HepG2 (cell line): ENCODE measurements around the gene JPT1. TPM values are rescaled to one million over a fixed set of nuclear protein-coding genes. Genes with fewer than 3 reads are reported as not detected.

Experiments
- ATRX ChIP-seq: sonication (generic); formaldehyde crosslinking; IDR thresholded peaks from 2 replicates; pipeline ENCODE4 v1.4.0; 2020; ENCODE audit warnings: missing genetic modification reagents, borderline replicate concordance
- CCDC6 ChIP-seq: sonication (generic); formaldehyde crosslinking; IDR thresholded peaks from 2 replicates; pipeline ENCODE4 v1.8.1; 2022; ENCODE audit warnings: mild to moderate bottlenecking, missing genetic modification reagents, moderate library complexity
- CEBPB ChIP-seq: IDR thresholded peaks from 2 replicates; pipeline ENCODE4 v1.6.1; 2011; ENCODE audit warnings: low read depth, low read length, improper control_type of control experiment, borderline replicate concordance
- DPF2 ChIP-seq: sonication (generic); formaldehyde crosslinking; IDR thresholded peaks from 2 replicates; pipeline ENCODE4 v1.4.0; 2020; ENCODE audit warnings: mild to moderate bottlenecking, low read depth, missing genetic modification reagents, borderline replicate concordance
- FOXA3 ChIP-seq: IDR thresholded peaks from 2 replicates; pipeline ENCODE4 v1.6.1; 2016; ENCODE audit warnings: missing genetic modification reagents, missing compliant biosample characterization
- FOXK2 ChIP-seq: fragments of 450-650 bp; IDR thresholded peaks from 2 replicates; pipeline ENCODE4 v1.6.1; 2016
- NR3C1 ChIP-seq: sonication (generic); formaldehyde crosslinking; IDR thresholded peaks from 2 replicates; pipeline ENCODE4 v1.4.0; 2020; ENCODE audit warnings: missing genetic modification reagents
- SMARCC2 ChIP-seq: fragments of 450-650 bp; IDR thresholded peaks from 2 replicates; pipeline ENCODE4 v1.6.1; 2017; ENCODE audit warnings: antibody characterized with exemption, mild to moderate bottlenecking
- TARDBP ChIP-seq: sonication (generic); formaldehyde crosslinking; IDR thresholded peaks from 2 replicates; pipeline ENCODE4 v1.8.0; 2022; ENCODE audit warnings: mild to moderate bottlenecking, missing genetic modification reagents
- TBX2 ChIP-seq: sonication (generic); formaldehyde crosslinking; IDR thresholded peaks from 2 replicates; pipeline ENCODE4 v1.5.0; 2020; ENCODE audit warnings: missing genetic modification reagents, mild to moderate bottlenecking, borderline replicate concordance
- TGIF2 ChIP-seq: IDR thresholded peaks from 2 replicates; pipeline ENCODE4 v1.6.1; 2016; ENCODE audit warnings: control low read depth, missing compliant biosample characterization
- THAP9 ChIP-seq: sonication (generic); formaldehyde crosslinking; IDR thresholded peaks from 2 replicates; pipeline ENCODE4; 2020; ENCODE audit warnings: missing genetic modification reagents, mild to moderate bottlenecking, borderline replicate concordance
- TP53 ChIP-seq: sonication (generic); formaldehyde crosslinking; conservative IDR thresholded peaks from 2 replicates; pipeline ENCODE4 v1.4.0; 2020; ENCODE audit warnings: missing genetic modification reagents
- ZNF136 ChIP-seq: sonication (generic); formaldehyde crosslinking; IDR thresholded peaks from 2 replicates; pipeline ENCODE4 v1.8.1; 2022; ENCODE audit warnings: low read depth, mild to moderate bottlenecking, moderate library complexity, missing genetic modification reagents
- ZNF761 ChIP-seq: sonication (generic); formaldehyde crosslinking; conservative IDR thresholded peaks from 2 replicates; pipeline ENCODE4 v1.4.0; 2020; ENCODE audit warnings: mild to moderate bottlenecking, missing genetic modification reagents
- ZNF792 ChIP-seq: IDR thresholded peaks from 2 replicates; pipeline ENCODE4 v1.6.1; 2016
- polyA plus RNA-seq, 8 experiments: library from polyadenylated mRNA; depleted of rRNA in 3 of 8; stranded (reverse) in 7 of 8; unstranded in 1 of 8; fragments of >200 nt; fragmentation: Illumina TruSeq in 4 of 8; extraction: Trizol in 4 of 8; gene quantifications; 2 replicates each; pipeline versions ENCODE4 v1.2.1 to v1.2.3, GENCODE V29; 2011 to 2016; ENCODE audit warnings: low read depth in 4 of 8, missing spikeins in 1 of 8, mixed read lengths in 1 of 8; ENCODE audit not compliant: insufficient read depth in 1 of 8
- total RNA-seq, 5 experiments: library from RNA; depleted of rRNA; stranded (reverse); fragments of >200 nt; fragmentation: Illumina TruSeq; extraction: Trizol; gene quantifications; 2 replicates each; pipeline ENCODE4 v1.2.3, GENCODE V29; 2016; ENCODE audit warnings: low read depth in 1 of 5
- TF ChIP-seq, protein P1 (sequence below): sonication (generic); formaldehyde crosslinking; IDR thresholded peaks from 2 replicates; pipeline ENCODE4 v1.9.0; 2022; ENCODE audit warnings: missing genetic modification reagents, mild to moderate bottlenecking, borderline replicate concordance
- TF ChIP-seq, protein P2 (sequence below), 2 experiments: sonication (generic) in 1 of 2; formaldehyde crosslinking in 1 of 2; IDR thresholded peaks; 2 replicates each; pipeline versions ENCODE4 v1.4.0 to v1.6.1; 2018 to 2020; ENCODE audit warnings: missing genetic modification reagents in 2 of 2, borderline replicate concordance in 1 of 2, low read depth in 1 of 2, mild to moderate bottlenecking in 1 of 2, missing biosample characterization in 1 of 2

The JPT1 gene
- total and polyA plus RNA-seq, 2 of the 13 experiments (the other 11 are each of a cell fraction or from before 2014, with no cell fraction given): 43.3 to 256 TPM

- TF ChIP-seq CEBPB (peak; percentile 62; the same call in 1 of the 2 replicates), FOXK2 (peak; percentile 68; the same call in 1 of the 2 replicates), TARDBP (peak; percentile 63), ZNF136 (CRISPR knock-in tag) (no peak), ATRX (CRISPR knock-in tag) (no peak), SMARCC2 (no peak), DPF2 (CRISPR knock-in tag) (0 out of 2 replicates have a peak, but pooled peaks have one; percentile 32), THAP9 (CRISPR knock-in tag) (peak; percentile 41; the same call in 1 of the 2 replicates), CCDC6 (CRISPR knock-in tag) (no peak), NR3C1 (CRISPR knock-in tag) (no peak), TGIF2 (0 out of 2 replicates have a peak, but pooled peaks have one; percentile 64), TBX2 (CRISPR knock-in tag) (peak; percentile 76; the same call in 1 of the 2 replicates), FOXA3 (peak; percentile 86), ZNF761 (0 out of 2 replicates have a peak, but pooled peaks have one; percentile 62), ZNF792 (peak; percentile 58; the same call in 1 of the 2 replicates), TP53 (CRISPR knock-in tag) (no peak)
- TF ChIP-seq, protein P1, sequence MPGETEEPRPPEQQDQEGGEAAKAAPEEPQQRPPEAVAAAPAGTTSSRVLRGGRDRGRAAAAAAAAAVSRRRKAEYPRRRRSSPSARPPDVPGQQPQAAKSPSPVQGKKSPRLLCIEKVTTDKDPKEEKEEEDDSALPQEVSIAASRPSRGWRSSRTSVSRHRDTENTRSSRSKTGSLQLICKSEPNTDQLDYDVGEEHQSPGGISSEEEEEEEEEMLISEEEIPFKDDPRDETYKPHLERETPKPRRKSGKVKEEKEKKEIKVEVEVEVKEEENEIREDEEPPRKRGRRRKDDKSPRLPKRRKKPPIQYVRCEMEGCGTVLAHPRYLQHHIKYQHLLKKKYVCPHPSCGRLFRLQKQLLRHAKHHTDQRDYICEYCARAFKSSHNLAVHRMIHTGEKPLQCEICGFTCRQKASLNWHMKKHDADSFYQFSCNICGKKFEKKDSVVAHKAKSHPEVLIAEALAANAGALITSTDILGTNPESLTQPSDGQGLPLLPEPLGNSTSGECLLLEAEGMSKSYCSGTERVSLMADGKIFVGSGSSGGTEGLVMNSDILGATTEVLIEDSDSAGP: peak; percentile 12; the same call in 1 of the 2 replicates
- TF ChIP-seq, protein P2, sequence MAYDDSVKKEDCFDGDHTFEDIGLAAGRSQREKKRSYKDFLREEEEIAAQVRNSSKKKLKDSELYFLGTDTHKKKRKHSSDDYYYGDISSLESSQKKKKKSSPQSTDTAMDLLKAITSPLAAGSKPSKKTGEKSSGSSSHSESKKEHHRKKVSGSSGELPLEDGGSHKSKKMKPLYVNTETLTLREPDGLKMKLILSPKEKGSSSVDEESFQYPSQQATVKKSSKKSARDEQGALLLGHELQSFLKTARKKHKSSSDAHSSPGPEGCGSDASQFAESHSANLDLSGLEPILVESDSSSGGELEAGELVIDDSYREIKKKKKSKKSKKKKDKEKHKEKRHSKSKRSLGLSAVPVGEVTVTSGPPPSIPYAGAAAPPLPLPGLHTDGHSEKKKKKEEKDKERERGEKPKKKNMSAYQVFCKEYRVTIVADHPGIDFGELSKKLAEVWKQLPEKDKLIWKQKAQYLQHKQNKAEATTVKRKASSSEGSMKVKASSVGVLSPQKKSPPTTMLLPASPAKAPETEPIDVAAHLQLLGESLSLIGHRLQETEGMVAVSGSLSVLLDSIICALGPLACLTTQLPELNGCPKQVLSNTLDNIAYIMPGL (CRISPR knock-in tag; IDR thresholded peaks at IDR 0.05; ENCODE audit: borderline replicate concordance in 1 of 2, low read depth in 1 of 2): no peak
Measured at GRCh38 chr17:75086496-75087181, 67.7 kb downstream of the JPT1 start (continued).
